Activated T-cell treated with anti-CD3 and anti-CD28 coated beads for 1 hour (primary cell): Measurements from ENCODE around the gene APRT.

Experiments used
- DNase-seq: peaks from one replicate; pipeline ENCODE4 v3.0.0-alpha.2; 2020; ENCODE audit warnings: low read depth

The APRT gene

DNA sequence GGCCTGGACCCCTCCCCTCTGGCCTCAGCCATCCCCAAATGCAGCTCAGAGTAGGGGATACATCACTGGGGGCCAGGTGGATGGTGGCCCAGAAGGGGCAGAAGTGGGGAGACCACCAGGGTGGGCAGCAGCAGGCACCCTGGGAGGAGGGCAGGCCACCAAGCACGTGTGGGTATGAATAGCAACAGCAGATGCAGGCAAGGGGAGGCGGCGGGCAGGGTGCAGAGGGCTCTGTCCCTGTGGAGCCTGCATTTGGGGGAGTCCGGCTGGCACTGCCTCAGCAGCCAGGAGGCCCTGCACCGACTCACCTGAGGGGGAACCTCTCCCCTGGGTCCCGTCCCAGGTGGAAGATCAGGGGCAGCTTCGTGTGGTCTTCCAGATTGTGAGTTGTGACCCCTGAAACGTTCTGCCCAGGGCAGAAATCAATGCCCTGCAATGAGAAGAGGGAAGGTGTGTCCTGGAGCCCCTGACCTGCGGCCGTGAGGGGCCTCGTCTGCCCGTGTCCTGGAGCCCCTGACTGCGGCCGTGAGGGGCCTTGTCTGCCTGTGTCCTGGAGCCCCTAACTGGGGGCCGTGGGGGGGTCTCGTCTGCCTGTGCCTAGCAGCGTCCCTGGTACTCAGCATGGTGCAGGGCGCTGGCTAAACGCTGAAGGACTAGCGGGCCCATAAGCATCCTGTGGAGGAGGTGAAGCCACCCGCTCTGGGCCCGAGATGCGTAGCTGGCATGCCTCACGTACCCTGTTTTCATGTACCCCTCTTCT is 10.7 kb upstream of the APRT start:
- no peak for DNase-seq

DNA sequence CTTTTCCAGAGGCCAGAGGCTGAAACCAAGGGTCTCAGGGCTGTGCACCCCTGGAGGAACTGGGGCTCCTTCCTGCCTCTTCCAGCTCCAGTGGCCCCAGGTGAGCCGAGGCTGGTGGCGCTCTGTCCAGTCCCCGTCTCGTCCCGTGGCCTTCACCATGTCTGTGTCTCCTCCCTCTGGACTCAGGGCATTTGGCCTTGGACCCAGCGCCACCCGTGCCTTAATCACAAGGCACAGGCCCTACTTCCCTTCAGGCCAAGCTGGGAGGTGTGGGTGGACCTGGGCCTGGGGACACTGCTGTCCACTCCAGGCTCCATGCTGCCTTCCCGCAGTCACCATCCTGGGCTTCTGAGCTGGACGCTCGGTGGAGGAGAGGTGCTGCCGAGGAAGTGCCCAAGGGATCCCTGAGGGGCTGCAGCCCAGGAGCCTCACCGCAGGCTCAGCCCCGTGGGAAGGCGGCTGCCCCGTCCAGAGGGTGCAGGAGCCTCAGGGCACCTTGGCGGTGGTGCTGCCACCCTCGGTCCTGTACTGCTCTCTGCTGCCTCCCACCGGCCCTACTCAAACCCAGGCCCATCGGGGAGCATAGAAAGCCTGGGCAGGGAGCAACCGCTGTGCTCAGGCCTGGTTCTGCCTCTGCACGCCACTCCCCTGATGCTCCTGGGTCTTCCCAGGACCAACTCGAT is 9.6 kb upstream of the APRT start:
- DNase-seq: no peak

DNA sequence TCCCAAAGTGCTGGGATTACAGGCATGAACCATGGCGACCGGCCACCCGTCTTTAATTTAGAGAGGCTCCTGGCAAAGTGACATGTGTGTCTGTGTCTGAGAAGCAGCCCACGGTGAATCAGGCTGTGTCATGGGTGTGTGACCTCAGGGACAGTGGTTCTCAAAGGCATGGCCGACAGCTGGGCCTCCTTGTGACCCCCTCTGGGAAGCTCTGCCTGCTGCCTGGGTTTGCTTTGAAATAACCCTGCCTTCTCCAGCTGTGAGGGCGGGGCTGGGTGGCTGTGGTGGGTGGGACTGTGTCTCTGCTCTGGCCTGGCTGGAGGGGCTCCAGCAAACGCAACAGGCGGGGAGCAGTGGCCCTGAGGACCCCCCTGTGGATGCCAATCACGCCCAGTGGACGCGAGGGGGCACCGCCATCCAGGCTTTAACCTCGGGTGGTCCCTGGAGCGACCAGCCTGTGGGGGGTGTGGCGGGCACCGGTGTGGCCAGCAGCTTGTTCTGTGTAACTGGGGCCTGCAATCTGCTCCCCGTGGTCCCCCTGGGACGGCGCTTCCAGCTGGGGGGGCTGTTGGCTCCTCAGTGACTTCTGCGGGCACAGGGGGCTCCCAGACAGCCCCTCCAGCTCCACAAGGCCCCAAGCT is 8.8 kb upstream of the APRT start:
- DNase-seq: no peak

DNA sequence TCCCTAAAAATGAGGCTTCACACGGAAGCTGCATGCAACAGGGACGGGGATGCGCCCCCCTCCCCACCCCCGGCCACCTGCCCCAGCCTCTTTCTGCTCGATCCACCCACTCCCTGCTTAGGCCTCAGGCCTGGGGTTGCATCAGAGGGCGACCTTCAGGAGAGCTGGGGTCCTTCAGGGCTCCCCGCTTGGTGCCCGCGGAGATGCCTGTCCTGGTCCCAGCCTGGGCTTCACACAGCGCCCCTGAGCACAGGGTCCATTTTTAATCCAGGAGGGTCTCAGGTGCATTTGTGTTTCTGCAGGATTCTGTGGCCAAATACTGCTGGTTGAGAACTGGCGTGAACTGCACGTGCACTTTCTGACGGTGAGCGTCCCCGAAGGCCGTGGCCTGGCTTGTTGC is 7.4 kb upstream of the APRT start:
- no peak for DNase-seq

DNA sequence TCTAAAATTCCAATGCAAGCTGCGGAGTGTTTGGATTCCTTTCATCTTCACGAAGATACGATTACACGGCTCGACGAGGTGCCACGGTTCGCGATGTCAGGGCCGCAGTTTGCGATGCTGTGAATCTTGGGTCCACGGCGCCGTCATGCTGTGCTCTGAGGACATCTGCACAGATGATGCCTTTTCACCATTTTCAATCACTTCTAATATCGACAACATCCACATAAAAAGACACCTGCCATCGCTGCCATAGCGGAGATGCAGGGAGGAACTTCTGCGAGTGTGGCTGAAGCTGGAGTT is 6.8 kb upstream of the APRT start:
- DNase-seq: no peak

DNA sequence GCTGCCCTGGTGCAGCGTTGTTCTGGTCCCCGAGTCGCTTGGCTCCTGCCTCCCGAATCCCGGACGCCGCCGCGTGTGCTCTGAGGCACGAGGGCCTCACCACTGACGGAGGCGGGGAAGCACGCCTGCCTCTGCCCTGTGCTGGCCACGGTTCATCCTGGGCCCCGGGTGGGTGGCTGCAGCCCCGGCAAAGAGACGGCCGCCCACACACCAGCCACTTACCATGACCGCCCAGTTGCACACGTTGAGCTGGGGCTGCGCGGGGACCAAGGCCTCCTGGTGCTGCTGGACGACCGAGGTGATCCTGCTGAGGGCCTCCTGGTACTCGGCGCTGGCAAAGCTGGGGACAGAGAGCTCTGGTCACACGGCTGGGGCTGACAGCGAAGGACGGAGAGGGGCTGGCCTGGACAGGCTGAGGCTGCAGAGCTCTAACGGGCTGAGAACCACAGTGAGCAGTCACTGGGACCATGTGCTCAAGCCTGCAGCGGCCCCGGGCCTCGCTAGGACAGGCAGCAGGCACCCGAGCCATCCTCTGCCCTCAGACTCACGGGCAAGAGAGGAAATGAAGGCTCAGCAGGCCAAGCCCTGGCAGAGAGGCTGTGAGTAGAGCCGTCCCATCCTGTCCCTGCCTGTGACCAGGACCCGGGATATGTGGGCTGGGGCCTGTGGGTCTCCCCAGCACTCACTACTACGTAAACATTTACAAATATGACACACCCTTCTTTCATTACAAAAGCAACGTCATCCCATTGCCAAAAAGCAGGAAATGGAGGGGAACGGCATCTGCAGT is 6.3 kb upstream of the APRT start:
- DNase-seq: no peak

DNA sequence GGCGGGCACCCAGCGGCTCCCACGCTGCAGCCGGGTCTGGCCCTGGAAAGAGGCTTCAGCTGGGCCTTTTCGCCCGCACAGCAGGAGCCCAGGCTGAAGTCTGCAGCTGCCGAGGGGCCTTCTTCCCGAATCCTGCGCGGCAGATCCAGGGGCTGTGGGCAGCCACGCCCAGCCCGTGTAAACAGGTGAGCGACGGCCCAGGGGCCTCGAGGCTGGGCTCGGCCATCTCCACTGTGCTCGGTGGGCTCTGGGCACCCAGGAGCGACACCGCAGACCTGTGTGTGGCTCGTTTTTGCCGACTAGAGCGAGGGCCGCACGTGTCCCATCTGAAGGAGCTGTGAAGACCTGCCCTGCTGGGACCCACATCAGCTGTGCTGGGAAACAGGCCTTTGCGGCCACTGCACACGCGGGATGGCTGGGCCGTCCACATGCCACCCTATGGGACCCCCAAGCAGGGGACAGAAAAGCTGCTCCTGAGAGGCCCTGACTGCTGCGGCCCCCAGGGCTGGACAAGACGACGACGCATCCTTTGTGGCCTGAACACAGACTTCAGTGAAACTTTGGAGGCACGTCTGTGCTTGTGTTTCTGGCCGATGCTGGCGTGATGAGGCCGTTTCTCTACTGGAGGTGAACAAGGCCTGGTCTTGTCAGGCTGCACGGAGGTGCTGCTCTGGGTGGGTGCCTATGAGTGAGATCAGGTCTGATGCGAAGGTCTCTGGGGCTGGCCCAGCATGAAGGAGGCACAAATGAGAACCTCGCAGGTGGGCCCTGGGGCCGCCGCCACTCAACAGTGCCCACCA is 5.2 kb upstream of the APRT start:
- no peak for DNase-seq

DNA sequence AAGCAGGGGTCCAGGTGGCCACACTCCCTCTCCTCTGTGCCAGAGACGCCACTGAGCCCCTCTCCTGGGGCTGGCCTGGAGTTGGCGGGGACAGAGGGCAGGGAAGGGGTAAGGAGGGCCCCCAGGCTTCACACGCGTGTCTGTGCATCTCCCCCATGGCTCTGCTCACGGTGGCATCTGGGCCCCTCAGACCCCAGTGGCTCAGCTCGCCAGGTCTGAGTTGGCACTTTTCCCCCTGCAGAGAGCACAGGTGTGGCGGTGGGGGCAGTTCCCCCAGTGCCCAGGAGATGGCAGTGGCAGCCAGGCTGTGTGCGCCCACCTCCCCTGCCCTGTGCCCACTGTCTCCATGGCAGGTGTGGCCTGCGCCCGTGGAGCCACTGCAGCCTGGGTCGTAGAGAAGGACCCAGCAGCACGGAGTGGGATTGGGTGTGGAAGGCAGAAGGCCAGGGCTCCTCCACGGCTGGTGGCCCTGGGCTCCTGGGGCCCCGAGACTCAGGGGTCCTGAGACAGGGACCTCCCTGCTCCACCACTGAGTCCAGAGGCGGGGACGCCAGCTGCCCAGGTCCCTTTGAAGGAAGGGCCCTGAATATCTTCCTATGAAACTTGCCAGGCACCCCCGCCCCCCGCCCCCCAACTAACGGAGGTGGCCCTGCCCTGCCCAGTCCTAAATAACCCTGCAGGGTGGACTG is 4.3 kb upstream of the APRT start:
- peak; percentile 46 for DNase-seq

DNA sequence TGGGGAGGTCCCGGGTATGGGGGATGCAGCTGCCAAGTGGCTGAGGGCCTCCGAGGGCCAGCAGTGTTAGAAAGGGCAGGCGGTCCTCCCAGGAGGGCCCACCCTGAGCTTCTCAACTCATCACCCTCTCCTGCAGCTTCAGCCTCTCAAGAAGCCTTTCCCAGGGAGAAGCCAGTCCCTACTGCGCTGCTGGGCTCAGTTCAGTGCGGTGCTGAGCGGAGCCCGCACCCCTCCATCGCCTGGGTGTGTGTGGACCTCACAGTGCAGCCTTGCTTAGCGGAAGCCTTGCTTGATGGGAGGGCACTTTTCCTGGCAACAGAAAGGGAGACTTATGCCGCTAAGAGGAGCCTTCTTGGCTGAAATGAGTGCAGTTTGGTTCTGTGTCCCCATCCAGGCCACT is 3.5 kb upstream of the APRT start:
- DNase-seq: no peak

DNA sequence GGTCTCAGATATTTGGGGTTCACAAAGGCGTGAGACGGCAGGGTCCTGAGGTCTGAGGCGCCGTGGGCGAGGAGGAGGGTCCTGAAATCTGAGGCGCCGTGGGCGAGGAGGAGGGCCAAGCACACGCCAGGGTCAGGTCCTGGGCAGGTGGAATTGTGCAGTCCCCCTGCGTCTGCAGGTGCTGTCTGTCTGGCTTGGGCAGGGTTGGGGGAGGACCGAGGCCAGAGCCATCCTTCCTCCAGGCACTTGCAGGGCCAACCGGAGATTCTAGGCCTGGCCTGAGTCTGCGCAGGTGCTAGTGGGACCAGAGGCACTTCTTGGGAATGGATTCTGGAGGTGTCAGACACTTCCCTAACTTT is 2.4 kb upstream of the APRT start:
- DNase-seq: no peak

DNA sequence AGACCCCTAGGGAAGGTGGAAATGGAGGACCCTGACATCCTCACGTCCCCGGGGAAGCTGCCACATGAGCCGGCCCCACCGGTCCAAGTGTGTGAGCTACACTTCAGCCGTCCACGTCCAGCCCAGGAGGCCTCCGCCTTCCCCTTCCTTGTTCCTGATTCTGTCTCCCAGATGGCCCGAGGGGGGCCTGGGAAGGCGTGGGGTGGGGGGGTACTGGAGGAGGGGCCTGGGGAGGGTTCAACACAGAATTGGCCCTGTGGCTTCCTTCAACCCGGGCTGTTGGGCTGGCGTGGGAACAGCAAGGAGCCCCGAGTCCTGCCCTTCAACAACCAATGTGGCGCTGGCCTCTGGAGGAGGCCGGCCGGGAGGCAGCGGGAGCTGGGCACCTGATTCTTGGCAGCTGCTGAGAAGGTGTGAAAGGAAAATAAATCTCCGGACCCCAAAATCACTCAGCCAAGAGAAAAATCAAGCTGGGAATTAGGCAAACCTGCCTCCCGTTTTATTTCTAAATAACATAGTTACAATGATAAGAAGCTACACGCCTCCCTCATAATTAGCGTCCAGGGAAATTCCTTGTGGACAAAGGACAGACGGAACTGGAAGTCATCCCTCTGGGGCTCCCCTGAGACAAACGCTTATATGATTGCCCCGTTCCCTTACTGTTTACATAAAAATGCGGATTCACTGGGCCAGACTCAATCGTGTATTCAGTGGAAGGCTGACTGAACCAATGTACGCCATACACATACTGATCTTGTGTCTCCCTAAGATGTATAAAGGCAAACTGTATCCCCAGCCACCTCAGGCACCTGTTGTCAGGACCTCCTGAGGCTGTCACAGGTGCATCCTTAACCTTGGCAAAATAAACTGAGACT is 1.8 kb upstream of the APRT start:
- DNase-seq: no peak

DNA sequence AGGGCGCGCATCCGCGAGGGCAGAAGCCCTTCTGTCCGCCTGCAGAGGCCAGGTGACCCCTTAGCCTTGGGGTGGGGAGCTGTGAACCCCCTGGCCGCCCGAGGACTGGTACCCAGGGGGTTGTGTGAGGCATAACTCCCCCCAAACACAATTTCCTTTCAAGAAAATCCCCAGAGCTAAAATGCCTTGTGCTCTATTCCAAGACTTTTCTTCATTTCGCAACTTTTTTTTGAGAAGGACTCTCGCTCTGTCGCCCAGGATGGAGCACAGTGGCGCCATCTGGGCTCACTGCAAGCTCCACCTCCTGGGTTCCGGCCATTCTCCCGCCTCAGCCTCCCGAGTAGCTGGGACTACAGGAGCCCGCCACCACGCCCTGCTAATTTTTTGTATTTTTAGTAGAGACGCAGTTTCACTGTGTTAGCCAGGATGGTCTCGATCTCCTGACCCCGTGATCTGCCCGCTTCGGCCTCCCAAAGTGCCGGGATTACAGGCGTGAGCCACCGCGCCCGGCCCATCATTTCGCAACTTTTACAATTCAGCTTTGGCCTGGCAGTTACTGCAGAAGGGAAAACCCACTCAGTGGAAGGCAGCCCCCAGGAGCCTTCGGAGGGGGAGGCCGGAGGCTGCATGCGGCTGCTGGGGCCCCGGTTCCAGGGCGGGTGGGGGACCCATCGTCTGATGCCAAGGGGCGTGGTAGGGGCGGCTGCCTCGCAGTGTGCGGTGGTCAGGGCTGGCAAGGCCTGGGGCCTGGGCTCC is 963 bp upstream of the APRT start:
- no peak for DNase-seq

DNA sequence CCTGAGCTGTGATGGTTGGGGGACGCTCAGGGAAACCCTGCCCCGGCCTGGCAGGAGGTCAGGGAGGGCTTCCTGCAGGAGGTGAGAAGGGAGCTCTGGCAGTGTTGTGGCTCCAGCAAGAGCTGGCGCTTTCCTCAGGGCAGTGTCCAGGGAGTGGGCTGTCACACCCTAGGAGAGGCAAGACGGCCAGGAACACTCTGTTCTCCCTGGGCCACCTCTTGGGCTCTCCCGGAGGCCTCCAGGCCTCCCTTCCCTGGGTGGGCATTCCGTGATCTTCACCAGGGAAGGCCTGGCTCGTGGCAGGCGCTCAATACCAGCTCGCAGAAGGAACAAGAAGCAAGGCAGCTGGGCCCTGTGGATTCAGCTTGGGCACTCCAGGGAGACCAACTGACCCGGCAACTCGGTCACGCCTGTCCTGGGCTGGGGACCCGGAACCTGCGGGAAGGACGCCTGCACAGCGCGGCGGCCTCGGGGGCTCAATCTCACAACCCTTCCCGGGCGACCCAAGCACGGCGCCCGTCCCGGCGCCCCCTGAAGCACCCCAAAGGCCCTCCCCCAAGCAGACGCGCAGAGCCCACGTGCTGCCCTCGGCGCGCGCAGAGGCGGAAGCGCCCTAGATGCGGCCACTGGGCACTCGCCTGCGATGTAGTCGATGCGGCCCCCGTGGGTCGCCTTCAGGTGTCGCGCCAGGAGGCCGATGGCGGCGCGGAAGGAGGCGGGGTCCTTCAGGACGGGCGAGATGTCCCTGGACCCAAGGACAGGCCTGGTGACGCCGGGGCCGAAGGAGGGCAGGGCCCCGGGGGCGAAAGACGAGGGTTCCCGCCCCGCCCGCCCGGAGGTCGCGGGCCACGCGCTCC is 588 bp downstream of the APRT start:
- peak; percentile 54 for DNase-seq

DNA sequence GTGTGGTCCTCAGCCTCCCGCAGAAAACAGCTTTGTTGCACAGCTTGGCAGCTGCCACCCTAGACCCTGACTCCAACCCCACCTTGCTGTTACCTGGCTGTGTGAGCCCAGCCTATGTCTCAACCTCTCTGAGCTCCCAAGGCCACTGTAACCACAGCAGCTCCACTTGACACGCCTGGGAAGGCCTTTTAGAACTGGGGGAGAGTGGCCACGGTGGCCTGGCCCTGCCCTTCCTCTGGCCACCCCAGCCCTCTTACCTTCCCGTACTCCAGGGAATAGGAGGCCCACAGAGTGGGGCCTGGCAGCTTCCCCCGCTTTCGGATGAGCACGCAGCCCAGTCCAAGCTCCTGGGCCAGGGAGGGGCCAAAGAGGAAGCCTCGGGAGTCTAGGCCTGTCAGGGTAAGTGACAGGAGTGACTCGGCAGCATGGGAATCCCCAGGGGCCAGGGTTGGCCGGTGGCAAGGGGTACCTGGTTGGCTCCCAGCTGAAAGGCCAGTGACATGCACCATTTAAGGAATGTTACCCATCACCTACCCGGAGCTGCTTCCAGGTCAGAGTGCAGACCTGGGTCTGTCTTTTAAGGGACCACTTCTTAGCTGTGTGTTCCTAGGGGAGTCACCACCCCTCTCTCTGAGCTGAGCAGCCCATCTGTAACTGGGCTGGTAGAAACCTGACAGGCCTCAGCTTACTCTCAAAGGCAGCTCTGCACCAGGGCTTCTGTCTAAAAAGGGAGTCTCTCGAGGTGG is 1.4 kb downstream of the APRT start:
- DNase-seq: no peak

DNA sequence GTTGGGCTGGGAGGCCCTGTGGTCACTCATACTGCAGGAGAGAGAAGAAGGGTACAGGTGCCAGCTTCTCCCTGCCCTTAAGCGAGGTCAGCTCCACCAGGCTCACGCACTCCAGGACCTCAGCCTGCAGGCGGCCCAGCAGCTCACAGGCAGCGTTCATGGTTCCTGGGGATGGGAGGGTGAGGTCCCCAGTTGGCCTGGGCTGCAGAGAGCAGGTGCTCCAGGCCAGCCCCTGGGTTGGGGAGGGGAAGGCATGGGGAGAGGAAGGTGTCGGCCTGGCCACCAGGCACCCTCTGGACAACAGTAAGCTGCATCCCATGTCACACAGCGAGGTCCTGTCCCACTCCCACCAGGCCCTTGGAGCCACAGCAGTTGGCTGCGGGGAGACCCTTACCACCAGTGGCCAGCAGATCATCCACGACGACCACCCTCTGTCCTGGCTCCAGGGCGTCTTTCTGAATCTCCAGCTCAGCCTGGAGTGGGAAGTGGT is 2.0 kb downstream of the APRT start:
- no peak for DNase-seq

DNA sequence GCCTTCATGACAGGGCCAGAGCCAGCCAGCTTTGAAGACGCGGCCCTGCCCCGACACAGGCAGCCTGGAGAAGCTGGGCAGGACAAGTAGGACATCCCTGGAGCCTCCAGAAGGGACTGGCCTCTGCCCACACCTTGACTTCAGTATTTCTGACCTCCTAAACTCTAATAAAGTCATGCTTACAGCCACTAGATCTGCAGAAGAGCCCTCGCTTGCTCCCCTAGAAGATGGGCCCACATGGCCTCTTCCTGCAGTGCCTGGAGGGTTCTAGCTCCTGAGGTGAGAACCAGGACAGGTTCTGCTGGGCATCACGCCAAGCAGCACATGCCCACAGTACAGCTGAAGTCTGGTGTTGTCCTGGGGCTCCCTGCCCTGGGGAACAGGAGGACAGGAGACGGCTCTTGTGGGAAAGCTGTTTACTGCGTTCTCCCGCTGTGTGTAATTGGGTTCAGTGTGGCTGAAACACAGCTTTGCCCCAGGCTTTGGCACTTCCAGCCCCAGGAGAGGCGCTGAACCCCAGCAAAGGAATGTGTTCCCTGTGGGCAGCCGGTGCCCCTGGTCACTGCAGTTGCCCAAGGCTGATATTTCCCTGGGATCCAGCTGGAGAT is 2.6 kb downstream of the APRT start:
- DNase-seq: no peak
